AG08395 (cell line): ENCODE measurements around the gene TSACC.

Experiments
- DNase-seq: peaks from one replicate; pipeline ENCODE4 v3.0.0; 2012; ENCODE audit warnings: mixed read lengths, low spot score

The TSACC gene

GRCh38 chr1:156394835-156395461 lies 56.6 kb downstream of the TSACC start:
- no peak for DNase-seq
